SKM-1 treated with dmso at 0.1 percent for 144 hours (cell line): ENCODE data around the gene ADAD1.
"Not testable (repeated sequence)": the region's sequence is repeated elsewhere in the genome, so short reads cannot be mapped to it uniquely, and the experiment has no call there.

Source experiments
- DNase-seq: peaks from one replicate; lab custom pipeline; 2025; ENCODE audit not compliant: unreplicated experiment; lab: John Stamatoyannopoulos, UW

Gene ADAD1

GRCh38 chr4:122378711-122379110 is at the start of gene ADAD1:
Gene ADAD1, plus strand, starts transcription at chr4:122379011. Its CDS starts 1,059 bp downstream, at chr4:122380070.
- no peak for DNase-seq

DNA sequence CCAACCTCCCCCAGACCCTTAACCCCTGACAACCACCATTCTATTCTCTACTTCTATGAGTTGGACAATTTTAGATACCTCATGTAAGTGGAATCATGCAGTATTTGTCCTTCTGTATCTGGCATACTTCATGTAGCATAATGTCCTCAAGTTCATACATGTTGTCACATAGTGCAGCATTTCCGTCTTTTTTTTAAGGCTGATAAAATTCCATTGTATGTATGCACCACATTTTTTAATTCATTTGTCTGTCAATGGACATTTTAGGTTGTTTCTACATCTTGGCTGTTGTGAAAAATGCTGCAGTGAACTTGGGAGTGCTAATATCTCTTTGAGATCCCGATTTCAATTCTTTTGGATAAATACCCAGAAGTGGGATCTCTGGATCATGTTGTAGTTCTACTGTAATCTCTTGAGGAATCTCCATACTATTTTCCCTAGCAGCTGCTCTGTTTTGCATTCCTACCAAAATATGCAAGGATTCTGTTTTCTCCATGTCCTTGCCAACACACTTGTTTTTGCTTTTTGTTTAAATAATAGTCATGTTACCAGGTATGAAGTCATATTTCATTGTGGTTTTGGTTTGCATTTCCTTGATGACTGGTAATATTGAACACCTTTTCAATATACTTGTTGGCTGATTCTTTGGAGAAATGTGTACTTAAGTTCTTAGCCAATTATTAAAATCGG is 48.8 kb upstream of the ADAD1 start:
- DNase-seq: no peak

DNA sequence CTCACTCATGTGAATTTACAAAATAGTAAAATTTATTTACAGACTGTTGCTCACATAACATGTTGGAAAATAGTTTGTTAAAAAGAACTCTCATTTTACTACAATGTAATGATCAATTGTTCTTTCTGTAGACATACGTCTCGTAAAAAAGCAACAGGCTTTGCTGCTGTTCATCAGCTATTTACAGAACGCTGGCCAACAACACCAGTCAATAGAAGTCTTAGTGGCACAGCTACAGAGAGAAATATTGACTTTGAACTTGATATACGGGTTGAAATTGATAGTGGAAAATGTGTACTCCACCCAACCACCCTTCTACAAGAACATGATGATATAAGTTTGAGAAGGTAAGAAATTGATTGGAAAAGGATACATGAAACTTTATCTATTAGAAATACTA is 47.6 kb upstream of the ADAD1 start:
- DNase-seq: no peak

- no peak for DNase-seq
Measured at GRCh38 chr4:122334828-122335227, 44.0 kb upstream of the ADAD1 start.

DNA sequence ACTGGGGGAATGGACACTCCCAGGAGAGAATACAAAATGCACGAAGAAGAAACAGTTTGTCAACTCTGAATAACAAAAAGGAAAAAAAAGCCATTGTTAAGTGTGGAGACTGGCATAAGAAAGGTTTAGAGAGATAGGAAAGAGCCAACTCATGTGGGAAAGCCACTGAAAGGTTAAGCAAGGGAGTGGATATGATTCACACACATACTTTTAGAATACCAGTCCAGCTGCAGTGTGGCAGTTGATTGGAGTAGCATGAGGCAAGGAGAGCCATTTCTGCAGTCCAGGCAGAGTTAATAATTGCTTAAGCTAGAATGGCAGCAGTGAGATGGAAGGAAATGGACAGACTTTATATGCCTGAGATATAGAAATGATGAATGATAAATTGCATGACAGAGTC is 36.9 kb upstream of the ADAD1 start:
- DNase-seq: no peak

GRCh38 chr4:122346036-122346435 is 32.8 kb upstream of the ADAD1 start:
- DNase-seq: no peak

GRCh38 chr4:122346503-122346902 is 32.3 kb upstream of the ADAD1 start:
- DNase-seq: no peak

DNA sequence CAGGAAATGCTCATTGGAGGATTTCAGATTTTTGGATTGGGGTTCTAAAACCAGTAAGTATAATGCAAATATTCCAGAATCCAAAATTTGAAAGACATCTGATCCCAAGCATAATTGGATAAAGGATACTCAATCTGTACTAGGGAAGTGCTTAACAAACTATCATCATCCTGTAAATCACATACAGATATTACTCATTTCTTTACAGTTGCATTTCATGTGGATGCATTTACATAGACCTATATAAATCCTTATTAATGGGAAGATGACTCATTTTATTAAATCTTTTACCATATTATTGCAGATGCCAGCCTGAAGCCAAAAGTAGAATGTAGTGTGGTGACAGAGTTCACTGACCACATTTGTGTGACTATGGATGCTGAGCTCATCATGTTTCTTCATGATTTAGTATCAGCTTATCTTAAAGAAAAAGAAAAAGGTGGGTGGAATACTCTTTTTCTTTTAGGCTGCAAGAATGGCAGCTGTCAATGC is 22.4 kb upstream of the ADAD1 start:
- DNase-seq: no peak

GRCh38 chr4:122360754-122361153 is 18.1 kb upstream of the ADAD1 start:
- DNase-seq: no peak

GRCh38 chr4:122364700-122365404 is 14.0 kb upstream of the ADAD1 start:
- DNase-seq: no peak

DNA sequence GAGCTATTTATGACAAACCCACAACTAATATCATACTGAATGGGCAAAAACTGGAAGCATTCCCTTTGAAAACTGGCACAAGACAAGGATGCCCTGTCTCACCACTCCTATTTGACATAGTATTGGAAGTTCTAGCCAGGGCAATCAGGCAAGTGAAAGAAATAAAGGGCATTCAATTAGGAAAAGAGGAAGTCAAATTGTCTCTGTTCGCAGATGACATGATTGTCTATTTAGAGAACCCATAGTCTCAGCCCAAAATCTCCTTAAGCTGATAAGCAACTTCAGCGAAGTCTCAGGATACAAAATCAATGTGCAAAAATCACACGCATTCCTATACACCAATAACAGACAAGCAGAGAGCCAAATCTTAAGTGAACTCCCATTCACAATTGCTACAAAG is 10.0 kb upstream of the ADAD1 start:
- not testable (repeated sequence) for DNase-seq

DNA sequence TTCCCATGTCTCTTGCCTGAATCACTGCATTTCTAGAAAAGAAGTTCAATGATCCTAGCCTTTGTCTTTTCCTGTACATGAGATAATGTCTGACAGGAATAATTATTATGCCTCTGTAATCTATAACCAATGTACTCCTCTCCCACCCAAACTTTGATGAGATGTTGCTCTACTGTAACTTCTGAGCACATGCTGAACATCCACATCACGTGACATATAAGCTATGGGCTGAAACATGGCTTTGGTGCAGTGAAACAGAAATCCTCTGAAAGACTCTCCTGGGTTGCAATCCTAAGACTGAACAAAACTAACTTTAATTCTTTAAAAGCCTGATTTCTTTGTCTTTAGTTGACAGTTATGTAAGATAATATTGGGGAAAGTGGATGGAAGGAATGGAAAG is 1.5 kb upstream of the ADAD1 start:
- DNase-seq: no peak

DNA sequence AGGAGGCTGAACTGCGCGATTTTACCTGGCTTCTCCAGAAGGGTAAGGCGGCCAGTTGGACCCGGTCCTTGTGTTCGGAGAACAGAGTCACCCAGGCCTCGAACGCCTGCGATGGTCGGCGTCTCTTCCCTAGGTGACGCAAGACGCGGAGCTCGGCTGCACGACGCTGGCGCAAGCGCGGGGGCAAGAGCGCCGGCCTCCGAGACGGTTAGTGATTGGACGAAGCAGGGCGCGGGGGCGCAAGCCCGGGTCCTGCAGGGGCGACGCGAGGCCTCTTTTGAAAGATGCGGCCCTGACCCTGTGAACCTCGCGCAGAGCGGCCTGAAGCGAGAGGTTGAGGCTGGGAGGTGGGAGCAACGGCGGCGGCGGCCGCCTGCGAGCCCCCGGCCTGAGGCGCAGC is 428 bp downstream of the ADAD1 start:
- DNase-seq: no peak

DNA sequence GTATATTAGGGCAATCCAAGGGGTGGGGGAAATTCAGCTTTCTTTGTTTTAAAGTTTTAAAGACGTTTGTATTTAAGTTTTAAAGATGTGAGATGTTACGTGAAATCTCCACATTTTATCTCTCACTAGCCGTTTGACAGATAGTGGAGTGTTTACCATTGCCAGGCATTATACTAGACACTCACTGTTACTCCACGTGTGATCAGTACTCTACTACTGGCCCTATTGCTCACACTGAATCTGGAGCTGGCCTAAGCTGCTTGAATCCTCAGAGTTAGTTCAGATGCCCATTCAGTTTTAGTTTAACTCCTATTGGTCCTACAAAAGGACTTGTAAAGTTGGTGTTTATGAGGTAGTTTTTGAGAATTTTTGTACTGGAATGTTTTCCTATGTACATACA is 4.5 kb downstream of the ADAD1 start:
- no peak for DNase-seq

- DNase-seq: no peak
Measured at GRCh38 chr4:122384245-122384644, 5.4 kb downstream of the ADAD1 start.

- no peak for DNase-seq
Measured at GRCh38 chr4:122393276-122393675, 14.5 kb downstream of the ADAD1 start.

- DNase-seq: no peak
Measured at GRCh38 chr4:122403861-122404260, 25.1 kb downstream of the ADAD1 start.

DNA sequence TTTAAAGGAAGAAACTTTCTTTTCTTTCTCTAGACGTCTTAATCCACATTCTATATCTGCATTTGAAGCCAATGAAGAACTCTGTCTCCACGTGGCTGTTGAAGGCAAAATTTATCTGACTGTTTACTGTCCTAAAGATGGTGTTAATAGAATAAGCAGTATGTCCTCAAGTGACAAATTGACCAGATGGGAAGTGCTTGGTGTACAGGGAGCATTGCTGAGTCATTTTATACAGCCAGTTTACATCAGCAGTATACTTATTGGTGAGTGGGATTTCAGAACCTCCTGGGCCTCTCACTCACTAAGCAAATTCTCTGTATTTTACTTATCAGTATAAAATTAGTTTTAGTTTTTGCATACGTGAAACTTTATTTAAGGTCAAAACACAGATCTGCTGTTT is 33.7 kb downstream of the ADAD1 start:
- no peak for DNase-seq

DNA sequence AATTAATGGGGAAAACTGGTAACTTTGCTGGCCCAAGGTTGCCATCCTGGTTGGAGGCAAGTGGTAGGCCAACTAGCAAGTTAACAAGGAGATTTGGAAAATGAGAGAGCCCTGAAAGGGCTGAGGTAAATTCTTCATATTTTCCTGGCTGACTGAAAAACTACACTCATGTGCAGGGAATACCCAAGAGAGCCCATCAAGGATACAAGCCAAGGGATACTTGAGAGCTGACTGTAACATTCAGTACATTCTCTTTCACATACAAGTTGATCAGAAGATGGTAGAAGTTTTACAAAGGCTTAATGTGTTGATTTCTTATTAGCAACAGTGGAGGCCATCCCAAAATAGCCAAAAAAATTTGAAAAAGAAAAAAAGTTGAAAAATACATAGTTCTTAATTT is 44.4 kb downstream of the ADAD1 start:
- DNase-seq: no peak

DNA sequence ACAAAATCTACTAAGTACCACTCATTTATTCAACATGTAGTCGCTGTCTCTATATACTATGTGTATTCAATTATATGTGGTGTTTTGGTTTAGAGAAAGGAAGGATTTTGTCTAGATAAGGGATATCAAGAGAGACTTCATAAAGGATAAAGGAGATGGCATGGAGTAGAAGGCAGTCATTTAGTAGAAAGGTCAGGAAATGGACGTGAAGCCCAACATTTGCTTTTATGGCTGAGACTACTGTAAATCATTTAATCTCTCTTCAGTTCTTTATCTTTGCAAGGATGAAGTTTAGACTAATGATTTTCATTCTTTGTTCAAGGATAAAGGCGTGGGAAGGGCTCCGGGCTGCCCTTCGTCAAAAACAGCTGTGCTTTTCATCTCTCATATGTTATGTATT is 52.5 kb downstream of the ADAD1 start:
- no peak for DNase-seq

GRCh38 chr4:122434285-122434684 is 55.5 kb downstream of the ADAD1 start:
- no peak for DNase-seq

DNA sequence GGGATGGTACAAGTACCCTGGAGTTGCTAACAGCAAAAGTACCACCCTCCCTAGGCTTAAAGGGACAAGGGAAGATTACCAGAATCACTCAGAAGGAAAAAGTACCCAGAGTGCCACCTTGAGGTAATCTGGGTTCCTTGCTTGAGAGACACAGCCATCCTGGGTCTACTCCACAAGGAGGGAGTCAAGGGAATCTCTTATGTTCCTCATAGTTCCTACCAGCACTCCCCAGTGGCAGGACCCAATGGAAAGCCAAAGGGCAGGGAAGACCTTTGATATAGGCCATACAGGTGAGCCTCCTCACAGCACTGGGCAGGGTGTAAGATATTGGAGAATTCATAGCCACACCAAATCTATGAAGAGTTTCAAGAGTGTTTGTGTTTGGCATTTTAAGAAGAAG is 72.0 kb downstream of the ADAD1 start:
- no peak for DNase-seq
